Erythroblast (primary cell): ENCODE results near the gene SECTM1.

Experiments used
- GATA1 ChIP-seq: IDR thresholded peaks from 2 replicates; pipeline ENCODE4 v1.6.1; 2011; ENCODE audit warnings: low read depth, mild to moderate bottlenecking, control low read depth, low read length, moderate library complexity
- POLR2A ChIP-seq: IDR thresholded peaks from 2 replicates; pipeline ENCODE4 v1.6.1; 2011; ENCODE audit warnings: mild to moderate bottlenecking, low read length

- TF ChIP-seq POLR2A = no peak
- TF ChIP-seq GATA1 = no peak
Observed at GRCh38 chr17:82301916-82302567, 31.5 kb downstream of the SECTM1 start.
